HCT116 (cell line): Measurements from ENCODE around the gene PRAME. TPM values are rescaled to one million over a fixed set of nuclear protein-coding genes. Genes with fewer than 3 reads are reported as not detected.

Source experiments
- ATAC-seq: fragments of 200-7000 bp; cut with Tn5 transposase; 2 replicates; pipeline ENCODE4 v1.9.1; 2020; ENCODE audit warnings: mild to moderate bottlenecking, moderate library complexity
- BruUV-seq: library from RNA; stranded (reverse); fragments of 400-500 nt; replicated peaks from 2 replicates; lab custom pipeline; 2021; lab: Mats Ljungman, UMichigan
- CTCF ChIA-PET: fragments of 300-600 bp; sonication (Branson Sonifier 250); formaldehyde crosslinking; loops from one replicate; lab custom pipeline; 2021; ENCODE audit warnings: antibody characterized with exemption; lab: Charles Lee
- POLR2A ChIA-PET: fragments of 300-600, 350-600 bp; sonication (Branson Sonifier 250); formaldehyde crosslinking; loops from one replicate; lab custom pipeline; 2021; ENCODE audit warnings: antibody characterized with exemption; lab: Charles Lee
- RAD21 ChIA-PET, 2 experiments: fragments of 300-600 bp; sonication (Branson Sonifier 250); formaldehyde crosslinking; loops; one replicate each; lab custom pipeline; 2023; ENCODE audit warnings: low total read pairs in 2 of 2; ENCODE audit not compliant: uncharacterized antibody in 2 of 2, unreplicated experiment in 2 of 2, low non-redundant PET in 1 of 2; lab: Charles Lee
- DNase-seq: peaks from one replicate; pipeline ENCODE4 v3.0.0-alpha.2; 2010; ENCODE audit warnings: low read depth, low spot score
- H2AFZ ChIP-seq: fragments of 200-600 bp; shearing (Covaris generic), sonication (generic); 2 replicates; pipeline ENCODE4 v1.6.1; 2017; ENCODE audit warnings: low read depth, mixed run types, mixed read lengths, antibody characterized with exemption, low read length; ENCODE audit not compliant: poor library complexity, severe bottlenecking
- H3K27ac ChIP-seq: 2 replicates; pipeline ENCODE4 v1.5.1; 2012; ENCODE audit warnings: low read depth, low read length
- H3K27me3 ChIP-seq: fragments of 200-600 bp; sonication (generic); 2 replicates; pipeline ENCODE4 v1.6.1; 2016; ENCODE audit warnings: mixed run types, low read length, mixed read lengths; ENCODE audit not compliant: insufficient read depth
- H3K36me3 ChIP-seq, 2 experiments: fragments of 200-500 bp in 1 of 2; fragments of 200-600 bp in 1 of 2; sonication (Bioruptor generic) in 1 of 2; sonication (generic) in 1 of 2; 2 replicates each; pipeline versions ENCODE4 v1.5.1 to v1.6.1; 2014 to 2016; ENCODE audit warnings: low read length in 2 of 2, inconsistent platforms in 1 of 2, mixed read lengths in 1 of 2, mixed run types in 1 of 2; ENCODE audit not compliant: insufficient read depth in 2 of 2, control insufficient read depth in 1 of 2
- H3K4me1 ChIP-seq, 2 experiments: fragments of 200-600 bp in 1 of 2; sonication (generic) in 1 of 2; 2 replicates each; pipeline versions ENCODE4 v1.5.1 to v1.6.1; 2012 to 2017; ENCODE audit warnings: low read length in 2 of 2, inconsistent platforms in 1 of 2, mild to moderate bottlenecking in 1 of 2, mixed read lengths in 1 of 2, mixed run types in 1 of 2, moderate library complexity in 1 of 2; ENCODE audit not compliant: insufficient read depth in 2 of 2, control insufficient read depth in 1 of 2
- H3K4me2 ChIP-seq: fragments of 200-600 bp; sonication (generic); 2 replicates; pipeline ENCODE4 v1.6.1; 2017; ENCODE audit warnings: mixed run types, low read length, mixed read lengths
- H3K4me3 ChIP-seq, 2 experiments: fragments of 200-600 bp in 1 of 2; sonication (generic) in 1 of 2; replicated peaks in 1 of 2; 2 replicates each; pipeline ENCODE4 v1.5.1; 2011 to 2016; ENCODE audit warnings: low read length in 2 of 2, control low read depth in 1 of 2, low read depth in 1 of 2, mild to moderate bottlenecking in 1 of 2, mixed read lengths in 1 of 2, mixed run types in 1 of 2
- H3K79me2 ChIP-seq: fragments of 200-600 bp; sonication (generic); 2 replicates; pipeline ENCODE4 v1.6.1; 2017; ENCODE audit warnings: mild to moderate bottlenecking, mixed run types, low read length, moderate library complexity, mixed read lengths; ENCODE audit not compliant: insufficient read depth
- H3K9ac ChIP-seq: fragments of 200-600 bp; sonication (generic); 2 replicates; pipeline ENCODE4 v1.6.1; 2016; ENCODE audit warnings: low read length, mixed read lengths
- H3K9me2 ChIP-seq: fragments of 200-600 bp; sonication (generic), shearing (Covaris generic); 2 replicates; pipeline ENCODE4 v1.6.1; 2017; ENCODE audit warnings: mixed run types, mild to moderate bottlenecking, moderate library complexity; ENCODE audit not compliant: insufficient read depth
- H3K9me3 ChIP-seq, 2 experiments: fragments of 200-500 bp in 1 of 2; fragments of 200-600 bp in 1 of 2; sonication (Bioruptor generic) in 1 of 2; sonication (generic) in 1 of 2; 2 replicates each; pipeline ENCODE4 v1.6.1; 2014 to 2017; ENCODE audit warnings: low read length in 2 of 2, mixed read lengths in 2 of 2, inconsistent platforms in 1 of 2, low read depth in 1 of 2, mild to moderate bottlenecking in 1 of 2, mixed run types in 1 of 2, moderate library complexity in 1 of 2; ENCODE audit not compliant: control insufficient read depth in 1 of 2, insufficient read depth in 1 of 2
- H4K20me1 ChIP-seq: fragments of 200-600 bp; sonication (generic), shearing (Covaris generic); 2 replicates; pipeline ENCODE4 v1.6.1; 2017; ENCODE audit warnings: mixed run types, mild to moderate bottlenecking, moderate library complexity; ENCODE audit not compliant: insufficient read depth
- CBX3 ChIP-seq: IDR thresholded peaks from 2 replicates; pipeline ENCODE4 v1.6.1; 2012; ENCODE audit warnings: low read depth
- CEBPB ChIP-seq: IDR thresholded peaks from 2 replicates; pipeline ENCODE4 v1.6.1; 2012; ENCODE audit warnings: low read depth
- EGR1 ChIP-seq: IDR thresholded peaks from 2 replicates; pipeline ENCODE4 v1.6.1; 2012; ENCODE audit warnings: low read depth
- ELF1 ChIP-seq: IDR thresholded peaks from 2 replicates; pipeline ENCODE4 v1.6.1; 2012; ENCODE audit warnings: low read depth, borderline replicate concordance
- EZH2 ChIP-seq: fragments of 200-600 bp; sonication (generic); IDR thresholded peaks from 2 replicates; pipeline ENCODE4 v1.6.1; 2017; ENCODE audit warnings: antibody characterized with exemption, mixed run types
- EZH2phosphoT487 ChIP-seq: fragments of 200-600 bp; IDR thresholded peaks from 2 replicates; pipeline ENCODE4 v1.6.1; 2018; ENCODE audit warnings: antibody characterized with exemption, borderline replicate concordance
- FOSL1 ChIP-seq: IDR thresholded peaks from 2 replicates; pipeline ENCODE4 v1.6.1; 2012; ENCODE audit warnings: low read depth
- JUND ChIP-seq: IDR thresholded peaks from 2 replicates; pipeline ENCODE4 v1.6.1; 2012
- MAX ChIP-seq: IDR thresholded peaks from 2 replicates; pipeline ENCODE4 v1.6.1; 2012
- POLR2A ChIP-seq: IDR thresholded peaks from 2 replicates; pipeline ENCODE4 v1.7.0; 2011; ENCODE audit warnings: borderline replicate concordance; ENCODE audit not compliant: insufficient read depth, insufficient read length; ENCODE audit errors: extremely low read depth
- POLR2AphosphoS5 ChIP-seq: IDR thresholded peaks from 2 replicates; pipeline ENCODE4 v1.6.1; 2011; ENCODE audit warnings: mild to moderate bottlenecking, low read depth, low read length, moderate library complexity
- RAD21 ChIP-seq: IDR thresholded peaks from 2 replicates; pipeline ENCODE4 v1.6.1; 2012; ENCODE audit warnings: low read depth, mild to moderate bottlenecking
- SIN3A ChIP-seq: IDR thresholded peaks from 2 replicates; pipeline ENCODE4 v1.6.1; 2012; ENCODE audit warnings: low read depth
- SRF ChIP-seq: IDR thresholded peaks from 2 replicates; pipeline ENCODE4 v1.6.1; 2012; ENCODE audit warnings: low read depth
- TCF7L2 ChIP-seq: IDR thresholded peaks from 2 replicates; pipeline ENCODE4 v1.7.0; 2011; ENCODE audit warnings: borderline replicate concordance, inconsistent platforms; ENCODE audit not compliant: insufficient read depth, insufficient read length; ENCODE audit errors: extremely low read depth
- ZFX ChIP-seq: fragments of 450-650 bp; IDR thresholded peaks from 2 replicates; pipeline ENCODE4 v1.6.1; 2017
- ZNF274 ChIP-seq: fragments of 200-500 bp; sonication (Bioruptor generic); IDR thresholded peaks from 2 replicates; pipeline ENCODE4 v1.6.1; 2014; ENCODE audit warnings: mild to moderate bottlenecking, low read depth, low read length, inconsistent platforms
- intact Hi-C: fragments of 100-400 bp; cut with micrococcal nuclease; formaldehyde crosslinking; loops from 2 replicates; pipeline ENCODE4 v1.10.0; 2022
- total RNA-seq: library from RNA; stranded (reverse); gene quantifications from one replicate; pipeline ENCODE4 v1.2.1, GENCODE V29; 2021; ENCODE audit not compliant: unreplicated experiment
- TF ChIP-seq, protein P1 (sequence below), 3 experiments: fragments of 200-600 bp in 1 of 3; sonication (generic) in 1 of 3; IDR thresholded peaks in 2 of 3; conservative IDR thresholded peaks in 1 of 3; 2 replicates each; pipeline ENCODE4 v1.5.1; 2012 to 2017; ENCODE audit warnings: low read depth in 2 of 3, low read length in 2 of 3, antibody characterized with exemption in 1 of 3, borderline replicate concordance in 1 of 3, control low read depth in 1 of 3, mild to moderate bottlenecking in 1 of 3, mixed read lengths in 1 of 3, mixed run types in 1 of 3, moderate library complexity in 1 of 3; ENCODE audit not compliant: insufficient read depth in 1 of 3
- TF ChIP-seq, protein P2 (sequence below): IDR thresholded peaks from 2 replicates; pipeline ENCODE4 v1.6.1; 2012
- TF ChIP-seq, protein P3 (sequence below): IDR thresholded peaks from 2 replicates; pipeline ENCODE4 v1.6.1; 2012; ENCODE audit warnings: low read depth

Gene PRAME
- total RNA-seq, 1 experiment from 2014 or later, result 28.4 TPM

DNA sequence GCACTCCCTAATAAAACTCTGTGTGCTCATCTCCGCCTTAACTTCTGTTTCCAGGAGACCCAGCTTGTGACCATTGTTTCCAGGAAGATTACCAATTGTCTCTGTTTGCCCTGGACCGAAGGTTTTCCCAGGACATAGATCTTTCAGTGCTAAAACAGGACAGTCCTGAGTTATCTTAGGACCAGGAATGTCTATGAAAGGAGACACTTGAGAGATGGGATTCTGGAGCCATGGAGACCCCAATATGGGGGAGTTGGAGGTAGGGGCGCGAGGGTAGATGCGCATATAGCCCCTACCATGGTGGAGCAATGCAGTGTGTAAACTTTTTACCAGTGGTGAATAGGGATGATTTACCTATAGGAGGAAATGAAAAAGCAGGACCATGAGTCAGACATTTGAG, 10.2 kb upstream of the PRAME start (continued):
- TF ChIP-seq ZFX (no peak), CBX3 (no peak), SIN3A (no peak), FOSL1 (no peak), CEBPB (no peak), EGR1 (no peak)
- TF ChIP-seq, protein P1, sequence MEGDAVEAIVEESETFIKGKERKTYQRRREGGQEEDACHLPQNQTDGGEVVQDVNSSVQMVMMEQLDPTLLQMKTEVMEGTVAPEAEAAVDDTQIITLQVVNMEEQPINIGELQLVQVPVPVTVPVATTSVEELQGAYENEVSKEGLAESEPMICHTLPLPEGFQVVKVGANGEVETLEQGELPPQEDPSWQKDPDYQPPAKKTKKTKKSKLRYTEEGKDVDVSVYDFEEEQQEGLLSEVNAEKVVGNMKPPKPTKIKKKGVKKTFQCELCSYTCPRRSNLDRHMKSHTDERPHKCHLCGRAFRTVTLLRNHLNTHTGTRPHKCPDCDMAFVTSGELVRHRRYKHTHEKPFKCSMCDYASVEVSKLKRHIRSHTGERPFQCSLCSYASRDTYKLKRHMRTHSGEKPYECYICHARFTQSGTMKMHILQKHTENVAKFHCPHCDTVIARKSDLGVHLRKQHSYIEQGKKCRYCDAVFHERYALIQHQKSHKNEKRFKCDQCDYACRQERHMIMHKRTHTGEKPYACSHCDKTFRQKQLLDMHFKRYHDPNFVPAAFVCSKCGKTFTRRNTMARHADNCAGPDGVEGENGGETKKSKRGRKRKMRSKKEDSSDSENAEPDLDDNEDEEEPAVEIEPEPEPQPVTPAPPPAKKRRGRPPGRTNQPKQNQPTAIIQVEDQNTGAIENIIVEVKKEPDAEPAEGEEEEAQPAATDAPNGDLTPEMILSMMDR (IDR thresholded peaks at IDR 0.05 in 2 of 3, conservative IDR thresholded peaks at IDR 0.05 in 1 of 3; ENCODE audit: borderline replicate concordance in 1 of 3, insufficient read depth in 1 of 3, low read depth in 2 of 3, low read length in 2 of 3), result no peak

DNA sequence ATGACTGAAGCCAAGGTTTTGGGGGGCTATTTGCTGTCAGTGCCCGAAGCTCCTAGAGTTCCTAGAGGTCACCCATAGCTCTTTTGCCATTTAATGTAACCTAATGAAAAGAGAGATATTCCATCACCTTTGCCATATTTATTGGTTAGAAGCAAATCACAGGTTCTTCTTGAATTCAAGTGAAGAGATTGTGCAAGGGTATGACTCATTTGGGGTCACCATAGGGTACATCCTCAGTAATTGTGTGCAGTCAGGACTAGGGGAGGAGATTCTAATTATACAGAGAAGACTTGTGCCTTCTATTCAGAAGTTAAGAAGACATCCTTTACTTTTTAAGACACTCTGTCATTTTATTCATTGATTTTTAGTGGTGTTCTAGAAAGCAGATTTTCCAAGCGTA, 6.9 kb upstream of the PRAME start:
- no peaks in the 10 kb centered on the region for H4K20me1 ChIP-seq
- H3K4me1 ChIP-seq, result no peaks in the 10 kb centered on the region
- peaks cover 10% of the 10 kb centered on the region; the same call in 1 of the 2 replicates for H3K27me3 ChIP-seq
- no peaks in the 10 kb centered on the region for H3K36me3 ChIP-seq
- POLR2A ChIA-PET, result no interaction called here
- RAD21 ChIA-PET, result no interaction called here
- no TSS peak for BruUV-seq
- H3K79me2 ChIP-seq, result no peaks in the 10 kb centered on the region
- DNase-seq (no peak), ATAC-seq (no peak)
- no peaks in the 10 kb centered on the region for H3K9me2 ChIP-seq
- no peak overlapping the region for H3K4me2 ChIP-seq
- intact Hi-C loops, result no loop called here
- CTCF ChIA-PET, result interaction anchor here (2.5 to 2.7 kb wide), 2 partner anchors 11 to 21 kb away, joined by 6 to 17 read pairs; no protein-coding TSS in a partner anchor
- no peak overlapping the region for H3K4me3 ChIP-seq
- no peak overlapping the region for H2AFZ ChIP-seq
- no peaks in the 10 kb centered on the region for H3K9me3 ChIP-seq
- H3K27ac ChIP-seq, result no peak overlapping the region
- no peak overlapping the region for H3K9ac ChIP-seq
- no peak for TF ChIP-seq POLR2A
- TF ChIP-seq, protein P1 (IDR thresholded peaks at IDR 0.05 in 2 of 3, conservative IDR thresholded peaks at IDR 0.05 in 1 of 3; ENCODE audit: borderline replicate concordance in 1 of 3, insufficient read depth in 1 of 3, low read depth in 2 of 3, low read length in 2 of 3), result no peak
- TF ChIP-seq RAD21, result no peak
- TF ChIP-seq ZNF274, result no peak
- TF ChIP-seq EZH2, result no peak
- TF ChIP-seq POLR2AphosphoS5, result no peak
- TF ChIP-seq ELF1, result no peak
- TF ChIP-seq FOSL1, result no peak
- TF ChIP-seq EZH2phosphoT487, result no peak
- TF ChIP-seq SRF, result no peak
- TF ChIP-seq, protein P2, sequence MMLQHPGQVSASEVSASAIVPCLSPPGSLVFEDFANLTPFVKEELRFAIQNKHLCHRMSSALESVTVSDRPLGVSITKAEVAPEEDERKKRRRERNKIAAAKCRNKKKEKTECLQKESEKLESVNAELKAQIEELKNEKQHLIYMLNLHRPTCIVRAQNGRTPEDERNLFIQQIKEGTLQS, result no peak
- no peak for TF ChIP-seq MAX
- TF ChIP-seq TCF7L2, result no peak
- TF ChIP-seq, protein P3, sequence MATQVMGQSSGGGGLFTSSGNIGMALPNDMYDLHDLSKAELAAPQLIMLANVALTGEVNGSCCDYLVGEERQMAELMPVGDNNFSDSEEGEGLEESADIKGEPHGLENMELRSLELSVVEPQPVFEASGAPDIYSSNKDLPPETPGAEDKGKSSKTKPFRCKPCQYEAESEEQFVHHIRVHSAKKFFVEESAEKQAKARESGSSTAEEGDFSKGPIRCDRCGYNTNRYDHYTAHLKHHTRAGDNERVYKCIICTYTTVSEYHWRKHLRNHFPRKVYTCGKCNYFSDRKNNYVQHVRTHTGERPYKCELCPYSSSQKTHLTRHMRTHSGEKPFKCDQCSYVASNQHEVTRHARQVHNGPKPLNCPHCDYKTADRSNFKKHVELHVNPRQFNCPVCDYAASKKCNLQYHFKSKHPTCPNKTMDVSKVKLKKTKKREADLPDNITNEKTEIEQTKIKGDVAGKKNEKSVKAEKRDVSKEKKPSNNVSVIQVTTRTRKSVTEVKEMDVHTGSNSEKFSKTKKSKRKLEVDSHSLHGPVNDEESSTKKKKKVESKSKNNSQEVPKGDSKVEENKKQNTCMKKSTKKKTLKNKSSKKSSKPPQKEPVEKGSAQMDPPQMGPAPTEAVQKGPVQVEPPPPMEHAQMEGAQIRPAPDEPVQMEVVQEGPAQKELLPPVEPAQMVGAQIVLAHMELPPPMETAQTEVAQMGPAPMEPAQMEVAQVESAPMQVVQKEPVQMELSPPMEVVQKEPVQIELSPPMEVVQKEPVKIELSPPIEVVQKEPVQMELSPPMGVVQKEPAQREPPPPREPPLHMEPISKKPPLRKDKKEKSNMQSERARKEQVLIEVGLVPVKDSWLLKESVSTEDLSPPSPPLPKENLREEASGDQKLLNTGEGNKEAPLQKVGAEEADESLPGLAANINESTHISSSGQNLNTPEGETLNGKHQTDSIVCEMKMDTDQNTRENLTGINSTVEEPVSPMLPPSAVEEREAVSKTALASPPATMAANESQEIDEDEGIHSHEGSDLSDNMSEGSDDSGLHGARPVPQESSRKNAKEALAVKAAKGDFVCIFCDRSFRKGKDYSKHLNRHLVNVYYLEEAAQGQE, result no peak
- no peak for TF ChIP-seq JUND
- no peak for TF ChIP-seq CEBPB
